PFSK-1 (cell line): ENCODE data around the gene LDLRAD3.

Source experiments
- FOXP2 ChIP-seq: optimal IDR thresholded peaks from 2 replicates; pipeline ENCODE3; 2011; ENCODE audit warnings: borderline replicate concordance, control low read depth, inconsistent platforms; ENCODE audit not compliant: insufficient read depth; ENCODE audit errors: extremely low read length, extremely low read depth
- POLR2AphosphoS5 ChIP-seq: IDR thresholded peaks from 2 replicates; pipeline ENCODE4 v1.6.1; 2012; ENCODE audit warnings: low read depth, mild to moderate bottlenecking, control low read depth, low read length, moderate library complexity
- REST ChIP-seq, 2 experiments: IDR thresholded peaks; 2 replicates each; pipeline versions ENCODE4 v1.6.1 to v1.8.0; 2011 to 2012; ENCODE audit warnings: low read depth in 2 of 2, low read length in 2 of 2, control low read depth in 1 of 2, inconsistent platforms in 1 of 2, mild to moderate bottlenecking in 1 of 2, moderate library complexity in 1 of 2; ENCODE audit not compliant: insufficient read depth in 1 of 2
- SIN3A ChIP-seq: IDR thresholded peaks from 2 replicates; pipeline ENCODE4 v1.6.1; 2012; ENCODE audit warnings: mild to moderate bottlenecking, low read length, moderate library complexity, borderline replicate concordance; ENCODE audit not compliant: insufficient read depth
- TAF1 ChIP-seq: IDR thresholded peaks from 2 replicates; pipeline ENCODE4 v1.6.1; 2012; ENCODE audit warnings: low read length, control low read depth, borderline replicate concordance; ENCODE audit not compliant: insufficient read depth

Gene LDLRAD3

GRCh38 chr11:35918716-35919115 lies 25.1 kb upstream of the LDLRAD3 start:
- no peak for TF ChIP-seq FOXP2
- no peak for TF ChIP-seq SIN3A
- TF ChIP-seq TAF1 = no peak
- TF ChIP-seq REST (IDR thresholded peaks at IDR 0.05; ENCODE audit: insufficient read depth in 1 of 2, low read depth in 2 of 2, low read length in 2 of 2) = no peak
- no peak for TF ChIP-seq POLR2AphosphoS5

- no peak for TF ChIP-seq TAF1
- TF ChIP-seq SIN3A = no peak
- no peak for TF ChIP-seq POLR2AphosphoS5
- no peak for TF ChIP-seq REST (IDR thresholded peaks at IDR 0.05; ENCODE audit: insufficient read depth in 1 of 2, low read depth in 2 of 2, low read length in 2 of 2)
- no peak for TF ChIP-seq FOXP2
These were observed 24.6 kb upstream of the LDLRAD3 start for GRCh38 chr11:35919244-35919643.

DNA sequence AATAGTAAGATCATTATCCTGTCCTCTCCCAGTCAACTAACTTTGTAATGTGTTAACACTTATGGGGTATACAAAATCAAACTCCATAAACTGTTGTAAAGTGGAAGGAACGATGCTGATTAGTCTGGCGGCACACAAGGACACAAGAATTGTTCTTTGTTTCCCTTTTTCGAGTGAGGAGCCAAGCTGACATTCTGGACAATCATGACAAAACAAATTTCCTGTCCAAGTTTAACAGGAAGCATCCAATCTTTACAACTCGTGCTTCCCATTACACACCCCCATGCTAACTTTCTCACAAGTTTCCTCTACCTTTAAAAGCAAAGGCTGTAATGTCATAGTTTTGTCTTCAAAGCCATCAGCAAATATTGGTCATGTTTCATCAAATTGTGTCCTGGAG lies 20.4 kb upstream of the LDLRAD3 start:
- TF ChIP-seq TAF1 (no peak), SIN3A (no peak)

GRCh38 chr11:35924811-35925210 lies 19.1 kb upstream of the LDLRAD3 start:
- TF ChIP-seq SIN3A = no peak
- no peak for TF ChIP-seq POLR2AphosphoS5

DNA sequence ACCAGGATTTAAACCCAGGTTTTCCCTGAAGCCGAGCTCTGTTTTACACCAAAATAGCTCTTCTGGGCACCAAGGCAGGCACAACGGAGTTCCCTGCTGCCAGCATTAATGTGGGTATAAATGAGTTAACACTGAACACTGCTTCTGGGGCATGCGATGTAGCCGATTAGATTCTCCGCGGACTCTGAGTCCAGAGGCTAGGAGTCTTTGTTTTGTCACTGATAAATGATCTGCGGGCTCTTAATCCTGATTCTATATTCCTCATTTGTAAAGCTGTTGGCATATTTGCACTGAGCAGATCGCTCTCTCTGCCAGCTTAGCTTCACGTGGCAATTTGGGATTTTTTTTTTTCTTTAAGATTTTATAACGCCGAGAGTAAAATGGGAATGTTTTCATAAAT lies 16.8 kb upstream of the LDLRAD3 start:
- TF ChIP-seq SIN3A (no peak), POLR2AphosphoS5 (no peak), FOXP2 (no peak), TAF1 (no peak), REST (IDR thresholded peaks at IDR 0.05; ENCODE audit: insufficient read depth in 1 of 2, low read depth in 2 of 2, low read length in 2 of 2) (no peak)

DNA sequence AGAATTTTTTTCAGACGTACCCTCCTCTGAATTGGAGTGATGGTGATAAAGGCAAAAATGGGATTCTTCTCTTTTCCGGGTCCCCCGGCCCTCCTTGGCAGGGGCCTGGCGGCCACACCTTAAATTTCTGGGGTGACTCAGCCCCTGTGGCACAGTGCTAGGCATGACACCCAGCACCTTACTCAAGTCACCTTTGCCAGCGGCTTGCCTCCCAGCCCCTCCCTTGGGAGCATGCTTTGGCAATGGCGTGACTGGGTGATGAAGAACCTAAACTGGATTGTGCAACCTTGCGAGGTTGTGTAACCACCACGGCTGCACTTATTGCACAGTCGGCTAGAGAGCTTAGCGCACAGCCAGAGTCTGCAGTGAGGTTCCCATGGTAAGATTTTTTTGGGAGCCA lies 16.2 kb upstream of the LDLRAD3 start:
- TF ChIP-seq FOXP2 (no peak), TAF1 (no peak), POLR2AphosphoS5 (no peak), REST (IDR thresholded peaks at IDR 0.05; ENCODE audit: insufficient read depth in 1 of 2, low read depth in 2 of 2, low read length in 2 of 2) (no peak), SIN3A (no peak)
